ENCODE data around the gene NPIPA8. TPM values are rescaled to one million over a fixed set of nuclear protein-coding genes. Genes with fewer than 3 reads are reported as not detected.

The NPIPA8 gene
- total RNA-seq, 2 experiments from 2014 or later, result 7.4 to 18.5 TPM

Small RNA genes lying within 50 kb of the gene (microRNA-seq; reads per million reads assigned to microRNA genes)
- gene MIR6511A4 (ENCODE audit: borderline replicate concordance) (not detected), gene MIR6770-3 (ENCODE audit: borderline replicate concordance) (not detected)

Small RNA genes lying within 50 kb of the gene (small RNA-seq; reads per million reads assigned to genes)
- gene AC126755.6 (not detected), gene MIR6511A4 (not detected), gene MIR6770-3 (not detected)

Other genes starting within 250 kb of the NPIPA8 start
- 60.8 and 65.0 TPM in 2 replicates for gene NOMO2, start 225.4 kb upstream of the NPIPA8 start, total RNA-seq (2014; rRNA removed; shearing (Covaris generic))
- gene NOMO2, start 225.4 kb upstream of the NPIPA8 start, total RNA-seq (2022), result 74.0 and 80.2 TPM in 2 replicates

Data from OCI-LY7 (cell line).